ENCODE data around the gene NAV2.

- TF ChIP-seq CTCF (conservative IDR thresholded peaks at IDR 0.05; ENCODE audit: low read depth in 2 of 2) (no peak), POLR2AphosphoS5 (IDR thresholded peaks at IDR 0.05; ENCODE audit: low read depth) (no peak), ZNF114 (CRISPR knock-in tag; IDR thresholded peaks at IDR 0.05) (no peak), NANOG (IDR thresholded peaks at IDR 0.05; ENCODE audit: borderline replicate concordance) (no peak), EZH2 (IDR thresholded peaks at IDR 0.05; ENCODE audit: low read depth, unreplicated experiment) (no peak), REST (IDR thresholded peaks at IDR 0.05; ENCODE audit: unreplicated experiment) (no peak), ZNF462 (CRISPR knock-in tag; IDR thresholded peaks at IDR 0.05) (no peak)
Measured at GRCh38 chr11:19677381-19678080, 35.1 kb upstream of the NAV2 start.

All from GM23338 (cell line).